Natural killer cell (primary cell): ENCODE data around the gene GTF2I. TPM values are rescaled to one million over a fixed set of nuclear protein-coding genes. Genes with fewer than 3 reads are reported as not detected.

Experiments
- ATAC-seq, 3 donors: fragments of 150-1000 bp in 2 of 3; fragments of 200-7000 bp in 1 of 3; cut with Tn5 transposase; 1 replicate in 1 of 3; 2 replicates in 2 of 3; pipeline ENCODE4 v1.10.0; 2021; ENCODE audit warnings: mild to moderate bottlenecking in 2 of 3, moderate library complexity in 2 of 3
- DNase-seq, 2 donors: peaks; one replicate each; pipeline versions ENCODE4 v3.0.0 to v3.0.0-alpha.2; 2013 to 2021; ENCODE audit warnings: mixed read lengths in 1 of 2
- H3K27ac ChIP-seq: one replicate; pipeline ENCODE4 v1.5.1; 2013; ENCODE audit warnings: mild to moderate bottlenecking, low read length
- H3K27me3 ChIP-seq: one replicate; pipeline ENCODE4 v1.6.1; 2013; ENCODE audit warnings: low read length; ENCODE audit not compliant: control insufficient read depth, insufficient read depth
- H3K36me3 ChIP-seq: one replicate; pipeline ENCODE4 v1.6.1; 2013; ENCODE audit warnings: low read length; ENCODE audit not compliant: control insufficient read depth, insufficient read depth
- H3K4me1 ChIP-seq: one replicate; pipeline ENCODE4 v1.6.1; 2013; ENCODE audit warnings: low read length; ENCODE audit not compliant: control insufficient read depth, insufficient read depth
- H3K4me3 ChIP-seq: one replicate; pipeline ENCODE4 v1.5.1; 2013; ENCODE audit warnings: low read length
- H3K9me3 ChIP-seq: one replicate; pipeline ENCODE4 v1.6.1; 2013; ENCODE audit warnings: low read length; ENCODE audit not compliant: control insufficient read depth, insufficient read depth
- H3K27ac Mint-ChIP-seq, 2 donors: one replicate each; pipeline ENCODE4 v1.8.0; 2022; ENCODE audit warnings: mild to moderate bottlenecking in 2 of 2, mixed read lengths in 2 of 2, moderate library complexity in 1 of 2
- H3K27me3 Mint-ChIP-seq, 2 donors: one replicate each; pipeline ENCODE4 v1.8.0; 2022; ENCODE audit warnings: low read depth in 2 of 2, mixed read lengths in 2 of 2
- H3K36me3 Mint-ChIP-seq: one replicate; pipeline ENCODE4 v1.8.0; 2022; ENCODE audit warnings: mixed read lengths
- H3K4me1 Mint-ChIP-seq, 2 donors: one replicate each; pipeline ENCODE4 v1.8.0; 2022; ENCODE audit warnings: mixed read lengths in 2 of 2
- H3K4me3 Mint-ChIP-seq: one replicate; pipeline ENCODE4 v1.8.0; 2022; ENCODE audit warnings: mild to moderate bottlenecking, moderate library complexity, mixed read lengths
- H3K9me3 Mint-ChIP-seq, 2 donors: one replicate each; pipeline ENCODE4 v1.8.0; 2022; ENCODE audit warnings: mixed read lengths in 2 of 2
- CTCF ChIP-seq: fragments of 200-600 bp; IDR thresholded peaks from one replicate; pipeline ENCODE4 v1.8.0; 2022; ENCODE audit warnings: antibody characterized with exemption
- WGBS: methylation state at CpG from one replicate; pipeline ENCODE4 v1.1.7; 2013; ENCODE audit warnings: missing lambda C conversion rate; ENCODE audit not compliant: insufficient coverage; 5-methylcytosine and 5-hydroxymethylcytosine counted together
- intact Hi-C: fragments of 100-400 bp; cut with micrococcal nuclease; formaldehyde crosslinking; loops from one replicate; pipeline ENCODE4 v1.14.2; 2022
- total RNA-seq, 4 donors: library from RNA; stranded (reverse); fragments of 120-200 nt in 1 of 4; gene quantifications; one replicate each; pipeline versions ENCODE4 v1.2.3 to v1.2.4, GENCODE V29; 2013 to 2022

The GTF2I gene
- 100 to 1,000 TPM; 153 to 222 (median 188) TPM for total RNA-seq
- 170 TPM for total RNA-seq (2013)

- Histone ChIP-seq H3K4me3 (peak within 1 kb of the TSS; percentile 70), H3K36me3 (no peaks in the 10 kb centered on the region), H3K27ac (peak within 1 kb of the TSS; percentile 74), H3K9me3 (no peaks in the 10 kb centered on the region), H3K27me3 (no peaks in the 10 kb centered on the region), H3K4me1 (peaks cover 46% of the 10 kb centered on the region)
- H3K4me1 Mint-ChIP-seq: peaks cover 38 to 48% of the 10 kb centered on the region in 2 donors
- intact Hi-C loops: no loop called here
- under 1% methylated on average over 56 of the region's 56 CpGs for WGBS
- TF ChIP-seq CTCF: no peak
- peak within 1 kb of the TSS; percentile 97 for H3K4me3 Mint-ChIP-seq
- H3K9me3 Mint-ChIP-seq: no peaks in the 10 kb centered on the region
- no peaks in the 10 kb centered on the region for H3K36me3 Mint-ChIP-seq
- H3K27ac Mint-ChIP-seq: peak within 1 kb of the TSS; percentile 87 to 95
- no peak for DNase-seq
- no peaks in the 10 kb centered on the region for H3K27me3 Mint-ChIP-seq
- ATAC-seq: peak; percentile 25 to 45 (median 40)
These were observed at the start of gene GTF2I for GRCh38 chr7:74657692-74658177. Gene GTF2I, plus strand, starts transcription at chr7:74657718. Its CDS starts 31,411 bp downstream, at chr7:74689129.

GRCh38 chr7:74612015-74612829 is 45.3 kb upstream of the GTF2I start:
- Mint-ChIP-seq H3K27ac (no peak overlapping the region), H3K9me3 (no peaks in the 10 kb centered on the region), H3K36me3 (no peaks in the 10 kb centered on the region), H3K4me3 (no peak overlapping the region), H3K27me3 (no peaks in the 10 kb centered on the region), H3K4me1 (peaks cover 0 to 4% of the 10 kb centered on the region in 2 donors)
- Histone ChIP-seq H3K27me3 (no peaks in the 10 kb centered on the region), H3K36me3 (no peaks in the 10 kb centered on the region), H3K4me3 (no peak overlapping the region), H3K4me1 (peaks cover 6% of the 10 kb centered on the region), H3K27ac (no peak overlapping the region), H3K9me3 (no peaks in the 10 kb centered on the region)
- no peak for TF ChIP-seq CTCF
- DNase-seq (no peak), ATAC-seq (no peak)
- 66% methylated on average over 11 of the region's 11 CpGs for WGBS
- intact Hi-C loops: no loop called here

- Histone ChIP-seq H3K9me3 (no peaks in the 10 kb centered on the region), H3K27me3 (no peaks in the 10 kb centered on the region), H3K4me3 (no peak overlapping the region), H3K4me1 (peaks cover 10% of the 10 kb centered on the region), H3K36me3 (no peaks in the 10 kb centered on the region), H3K27ac (no peak overlapping the region)
- DNase-seq: peak in 1 of 2 donors; percentile 14
- no peaks in the 10 kb centered on the region for H3K36me3 Mint-ChIP-seq
- no peak overlapping the region for H3K4me3 Mint-ChIP-seq
- no peak for TF ChIP-seq CTCF
- no peak for ATAC-seq
- 86% methylated on average over 13 of the region's 13 CpGs for WGBS
- H3K27me3 Mint-ChIP-seq: no peaks in the 10 kb centered on the region
- H3K9me3 Mint-ChIP-seq: no peaks in the 10 kb centered on the region
- H3K27ac Mint-ChIP-seq: no peak overlapping the region
- H3K4me1 Mint-ChIP-seq: peaks cover 0 to 4% of the 10 kb centered on the region in 2 donors
- intact Hi-C loops: no loop called here
These were observed 41.4 kb upstream of the GTF2I start for GRCh38 chr7:74615933-74616780.
